K562 (cell line): Measurements from ENCODE around the gene MGAT5. TPM values are rescaled to one million over a fixed set of nuclear protein-coding genes. Genes with fewer than 3 reads are reported as not detected.

ENCODE experiments used
- ATAC-seq: fragments of 200-7000 bp; cut with Tn5 transposase; 3 replicates; pipeline ENCODE4 v1.9.1; 2020; ENCODE audit warnings: moderate library complexity
- BruUV-seq: library from RNA; stranded (reverse); fragments of 400-500 nt; replicated peaks from 2 replicates; lab custom pipeline; 2021; lab: Mats Ljungman, UMichigan
- CTCF ChIA-PET: fragments of 300-600 bp; formaldehyde crosslinking; extraction: SDS; loops from one replicate; lab custom pipeline; 2021; ENCODE audit warnings: low intra/inter-chr PET ratio; lab: Yijun Ruan, JAX
- POLR2A ChIA-PET: fragments of 300-600, 350-650 bp; sonication (Branson Sonifier 250); formaldehyde crosslinking; extraction: SDS; loops from one replicate; lab custom pipeline; 2021; ENCODE audit warnings: antibody characterized with exemption, inconsistent platforms; lab: Yijun Ruan, JAX
- DNase-seq, 4 experiments: peaks; one replicate each; pipeline versions ENCODE4 v3.0.0 to v3.0.0-alpha.2; 2011 to 2018; ENCODE audit warnings: low spot score in 3 of 4, mixed read lengths in 3 of 4; ENCODE audit errors: extremely low read depth in 1 of 4
- FAIRE-seq: peaks from 2 replicates; lab custom pipeline; 2011; peaks lifted over from hg19 to GRCh38; lab: Jason Lieb, UNC
- H2AFZ ChIP-seq: 2 replicates; pipeline ENCODE4 v1.6.0; 2011; ENCODE audit warnings: low read depth, low read length, control low read depth, inconsistent platforms
- H3K27ac ChIP-seq: fragments of 200-600 bp; 3 replicates; pipeline ENCODE4 v1.8.0; 2011; ENCODE audit warnings: low read depth, mild to moderate bottlenecking, control low read depth, inconsistent platforms, low read length, moderate library complexity, mixed read lengths; ENCODE audit errors: extremely low read depth
- H3K27me3 ChIP-seq, 2 experiments: fragments of 300-600 bp in 1 of 2; 2 replicates in 1 of 2; 3 replicates in 1 of 2; pipeline versions ENCODE4 v1.6.0 to v1.8.0; 2011; ENCODE audit warnings: inconsistent platforms in 2 of 2, low read length in 2 of 2, mild to moderate bottlenecking in 1 of 2, mixed read lengths in 1 of 2, moderate library complexity in 1 of 2; ENCODE audit not compliant: control insufficient read depth in 2 of 2, insufficient read depth in 2 of 2
- H3K36me3 ChIP-seq: fragments of 300-600 bp; 3 replicates; pipeline ENCODE4 v1.8.0; 2011; ENCODE audit warnings: mild to moderate bottlenecking, low read length, inconsistent platforms; ENCODE audit not compliant: control insufficient read depth, insufficient read depth
- H3K4me1 ChIP-seq, 2 experiments: fragments of 200-600 bp in 1 of 2; replicated peaks in 1 of 2; 2 replicates in 1 of 2; 3 replicates in 1 of 2; pipeline versions ENCODE4 v1.5.1 to v1.8.0; 2011; ENCODE audit warnings: inconsistent platforms in 2 of 2, low read length in 2 of 2, mild to moderate bottlenecking in 1 of 2, mixed read lengths in 1 of 2, moderate library complexity in 1 of 2; ENCODE audit not compliant: control insufficient read depth in 2 of 2, insufficient read depth in 2 of 2
- H3K4me2 ChIP-seq: 2 replicates; pipeline ENCODE4 v1.6.1; 2011; ENCODE audit warnings: low read length, control low read depth, inconsistent platforms, mixed read lengths; ENCODE audit not compliant: insufficient read depth
- H3K4me3 ChIP-seq: fragments of 200-600 bp; sonication (generic), shearing (Covaris generic); 2 replicates; pipeline ENCODE4 v1.5.1; 2016; ENCODE audit warnings: control low read depth, inconsistent platforms
- H3K79me2 ChIP-seq: fragments of 200-600 bp; 3 replicates; pipeline ENCODE4 v1.8.0; 2011; ENCODE audit warnings: low read length, inconsistent platforms; ENCODE audit not compliant: control insufficient read depth, insufficient read depth
- H3K9ac ChIP-seq, 2 experiments: 2 replicates each; pipeline versions ENCODE4 v1.6.0 to v1.6.1; 2011; ENCODE audit warnings: low read depth in 2 of 2, low read length in 2 of 2, control low read depth in 1 of 2, inconsistent platforms in 1 of 2, mild to moderate bottlenecking in 1 of 2, mixed read lengths in 1 of 2; ENCODE audit not compliant: insufficient read depth in 1 of 2
- H3K9me1 ChIP-seq: one replicate; pipeline ENCODE4 v1.6.0; 2011; ENCODE audit warnings: inconsistent platforms, mild to moderate bottlenecking, low read length, moderate library complexity; ENCODE audit not compliant: control insufficient read depth, insufficient read depth
- H3K9me3 ChIP-seq: replicated peaks from 2 replicates; pipeline ENCODE4 v1.5.1; 2011; ENCODE audit warnings: low read depth, low read length, inconsistent platforms; ENCODE audit not compliant: control insufficient read depth, insufficient read depth
- H4K20me1 ChIP-seq: replicated peaks from 2 replicates; pipeline ENCODE4 v1.6.1; 2011; ENCODE audit warnings: low read length, inconsistent platforms, mixed read lengths; ENCODE audit not compliant: control insufficient read depth, insufficient read depth
- C11orf30 ChIP-seq: fragments of 450-650 bp; IDR thresholded peaks from 2 replicates; pipeline ENCODE4 v1.6.1; 2016; ENCODE audit warnings: low read depth, mild to moderate bottlenecking
- EWSR1 ChIP-seq: fragments of 450-650 bp; IDR thresholded peaks from 2 replicates; pipeline ENCODE4 v1.6.1; 2018; ENCODE audit warnings: borderline replicate concordance, mild to moderate bottlenecking, low read depth, moderate library complexity; ENCODE audit not compliant: partially characterized antibody
- HCFC1 ChIP-seq: IDR thresholded peaks from 2 replicates; pipeline ENCODE4 v1.6.1; 2012; ENCODE audit warnings: low read depth, low read length, improper control_type of control experiment
- HDAC3 ChIP-seq: fragments of 450-650 bp; IDR thresholded peaks from 2 replicates; pipeline ENCODE4 v1.6.1; 2018; ENCODE audit warnings: borderline replicate concordance, mild to moderate bottlenecking, moderate library complexity; ENCODE audit not compliant: partially characterized antibody
- HNRNPL ChIP-seq: fragments of 200-400 bp; formaldehyde crosslinking; IDR thresholded peaks from 2 replicates; pipeline ENCODE4 v1.6.1; 2017; ENCODE audit warnings: low read depth, mild to moderate bottlenecking, low read length
- RBM17 ChIP-seq: fragments of 200-400 bp; formaldehyde crosslinking; IDR thresholded peaks from 2 replicates; pipeline ENCODE4 v1.6.1; 2017; ENCODE audit warnings: low read depth, mild to moderate bottlenecking, low read length, borderline replicate concordance
- ZNF316 ChIP-seq: fragments of 450-650 bp; IDR thresholded peaks from 2 replicates; pipeline ENCODE4 v1.6.1; 2016
- WGBS: fragments of 100-300 bp; shearing (Covaris generic); methylation state at CpG from one replicate; pipeline ENCODE4 v1.1.6; 2016; ENCODE audit warnings: low coverage, mixed read lengths; ENCODE audit not compliant: insufficient coverage; ENCODE audit errors: missing lambda C conversion rate; 5-methylcytosine and 5-hydroxymethylcytosine counted together
- in situ Hi-C: fragments of 300-500 bp; cut with MboI; formaldehyde crosslinking; loops from 4 replicates; pipeline ENCODE4 v1.15.0; 2018; ENCODE audit warnings: inconsistent platforms, mixed read lengths
- intact Hi-C: fragments of 100-400 bp; cut with micrococcal nuclease; formaldehyde crosslinking; loops from 2 replicates; pipeline ENCODE4 v1.14.2; 2022
- polyA plus RNA-seq, 8 experiments: library from polyadenylated mRNA; depleted of rRNA in 4 of 8; stranded (reverse) in 5 of 8; unstranded in 3 of 8; fragments of >200 nt; fragmentation: Nextera tagmentation in 2 of 8; fragmentation: Illumina TruSeq in 1 of 8; extraction: Ambion mirVana in 2 of 8; extraction: Trizol in 1 of 8; gene quantifications; 2 replicates each; pipeline versions ENCODE4 v1.2.1 to v1.2.3, GENCODE V29; 2011 to 2014; ENCODE audit warnings: inconsistent platforms in 1 of 8, missing spikeins in 1 of 8
- total RNA-seq, 7 experiments: library from RNA; depleted of rRNA in 6 of 7; stranded (reverse); fragments of >200 nt in 6 of 7; fragmentation: Illumina TruSeq in 2 of 7; extraction: Trizol in 2 of 7; gene quantifications; 2 replicates each; pipeline versions ENCODE4 v1.2.1 to v1.2.3, GENCODE V29; 2011 to 2021; ENCODE audit warnings: low replicate concordance in 1 of 7
- TF ChIP-seq, protein P1 (sequence below): fragments of 250-450 bp; sonication (Bioruptor Pico); IDR thresholded peaks from 2 replicates; pipeline ENCODE4 v1.5.0; 2020; ENCODE audit warnings: mild to moderate bottlenecking
- TF ChIP-seq, protein P2 (sequence below): conservative IDR thresholded peaks from 2 replicates; pipeline ENCODE4 v1.6.1; 2011; ENCODE audit warnings: low read depth, mild to moderate bottlenecking, low read length; ENCODE audit not compliant: control insufficient read depth
- TF ChIP-seq, protein P3 (sequence below), 2 experiments: fragments of 450-650 bp in 1 of 2; sonication (generic) in 1 of 2; formaldehyde crosslinking in 1 of 2; IDR thresholded peaks in 1 of 2; conservative IDR thresholded peaks in 1 of 2; 2 replicates each; pipeline versions ENCODE4 v1.6.1 to v1.8.1; 2016 to 2023; ENCODE audit warnings: mild to moderate bottlenecking in 2 of 2, moderate library complexity in 2 of 2, inconsistent platforms in 1 of 2, missing genetic modification reagents in 1 of 2

The MGAT5 gene
- total and polyA plus RNA-seq, 9 of the 15 experiments (the other 6 are each of a cell fraction or from before 2014, with no cell fraction given), result 1.6 to 18.6 (median 11.1) TPM

DNA sequence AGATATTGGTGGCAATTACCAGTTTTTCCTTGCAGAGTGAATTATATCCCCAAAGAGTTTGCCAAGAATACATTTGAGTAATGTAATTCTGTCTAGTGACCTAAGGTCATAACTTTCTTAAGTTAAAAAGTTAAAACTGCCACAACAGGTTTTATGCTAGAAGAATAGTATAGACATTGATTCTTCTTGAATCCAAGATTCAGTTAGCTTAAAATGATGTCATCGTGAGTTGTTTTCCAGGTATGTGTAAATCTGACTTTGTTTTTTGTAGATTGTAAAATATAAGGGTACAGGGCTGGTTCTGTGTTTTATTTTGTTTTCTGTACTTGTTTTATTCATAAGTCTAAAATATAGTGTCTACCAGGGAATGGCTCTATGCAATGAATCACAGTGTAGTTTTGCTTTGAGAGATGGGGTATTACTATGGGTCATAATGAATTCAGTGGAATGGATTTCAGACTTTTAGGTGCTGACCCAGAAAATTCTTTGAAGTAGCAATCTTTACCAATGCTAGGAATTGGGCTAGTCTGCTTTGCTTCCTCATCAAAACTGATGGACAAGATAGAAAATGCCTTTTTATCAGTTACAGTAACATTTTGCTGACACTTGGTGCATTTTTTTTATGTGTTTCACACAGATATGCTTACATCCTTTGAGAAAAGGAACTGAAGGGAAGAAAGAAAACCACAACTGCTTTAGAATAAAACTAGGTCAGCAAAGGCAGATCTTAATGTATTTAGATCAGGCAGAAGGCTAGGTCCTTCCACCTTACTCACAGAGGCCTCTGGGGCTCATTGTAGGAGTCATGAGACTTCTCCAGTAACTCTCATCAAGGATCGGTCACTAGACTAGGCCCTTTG is 20.8 kb upstream of the MGAT5 start (continued):
- TF ChIP-seq C11orf30, result 0 out of 2 replicates have a peak, but pooled peaks have one; percentile 13
- TF ChIP-seq EWSR1, result no peak
- no peak for TF ChIP-seq HNRNPL
- TF ChIP-seq HDAC3, result no peak
- TF ChIP-seq, protein P1, sequence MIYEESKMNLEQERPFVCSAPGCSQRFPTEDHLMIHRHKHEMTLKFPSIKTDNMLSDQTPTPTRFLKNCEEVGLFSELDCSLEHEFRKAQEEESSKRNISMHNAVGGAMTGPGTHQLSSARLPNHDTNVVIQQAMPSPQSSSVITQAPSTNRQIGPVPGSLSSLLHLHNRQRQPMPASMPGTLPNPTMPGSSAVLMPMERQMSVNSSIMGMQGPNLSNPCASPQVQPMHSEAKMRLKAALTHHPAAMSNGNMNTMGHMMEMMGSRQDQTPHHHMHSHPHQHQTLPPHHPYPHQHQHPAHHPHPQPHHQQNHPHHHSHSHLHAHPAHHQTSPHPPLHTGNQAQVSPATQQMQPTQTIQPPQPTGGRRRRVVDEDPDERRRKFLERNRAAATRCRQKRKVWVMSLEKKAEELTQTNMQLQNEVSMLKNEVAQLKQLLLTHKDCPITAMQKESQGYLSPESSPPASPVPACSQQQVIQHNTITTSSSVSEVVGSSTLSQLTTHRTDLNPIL (CRISPR knock-in tag), result no peak
- no peak for TF ChIP-seq HCFC1
- TF ChIP-seq ZNF316, result 0 out of 2 replicates have a peak, but pooled peaks have one; percentile 14

DNA sequence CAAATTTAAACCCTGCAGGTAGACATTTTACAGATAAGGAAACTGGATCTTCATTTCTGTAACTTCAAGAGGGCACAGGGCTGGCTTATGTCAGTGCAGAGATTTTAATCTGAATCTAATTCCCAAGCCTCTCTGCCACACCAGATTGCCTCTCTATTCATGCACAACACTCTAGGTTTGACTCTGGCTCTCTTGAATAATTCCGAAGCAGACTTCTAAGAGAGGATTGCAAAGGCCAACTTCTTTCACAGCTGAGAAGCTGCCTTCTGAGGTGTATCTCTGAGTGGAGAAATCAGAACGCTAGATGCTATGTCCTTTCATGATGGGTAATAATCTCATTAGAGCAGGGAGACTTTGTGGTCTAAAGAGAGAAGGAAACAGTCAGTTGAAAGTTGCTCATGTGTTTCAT is 20.1 kb upstream of the MGAT5 start:
- Histone ChIP-seq H3K36me3 (no peaks in the 10 kb centered on the region), H2AFZ (no peak overlapping the region), H4K20me1 (no peaks in the 10 kb centered on the region), H3K9me1 (no peaks in the 10 kb centered on the region), H3K4me2 (no peak overlapping the region), H3K9me3 (no peaks in the 10 kb centered on the region), H3K9ac (no peak overlapping the region), H3K27ac (no peak overlapping the region), H3K79me2 (no peaks in the 10 kb centered on the region), H3K4me1 (peaks cover 0 to 8% of the 10 kb centered on the region in 2 experiments; a peak in 1 of 5 replicates), H3K27me3 (no peaks in the 10 kb centered on the region), H3K4me3 (no peak overlapping the region)
- ATAC-seq (no peak), DNase-seq (no peak), FAIRE-seq (no peak)
- intact Hi-C loops (no loop called here), in situ Hi-C loops (no loop called here)
- ChIA-PET POLR2A (no interaction called here), CTCF (no interaction called here)
- TF ChIP-seq, protein P2, sequence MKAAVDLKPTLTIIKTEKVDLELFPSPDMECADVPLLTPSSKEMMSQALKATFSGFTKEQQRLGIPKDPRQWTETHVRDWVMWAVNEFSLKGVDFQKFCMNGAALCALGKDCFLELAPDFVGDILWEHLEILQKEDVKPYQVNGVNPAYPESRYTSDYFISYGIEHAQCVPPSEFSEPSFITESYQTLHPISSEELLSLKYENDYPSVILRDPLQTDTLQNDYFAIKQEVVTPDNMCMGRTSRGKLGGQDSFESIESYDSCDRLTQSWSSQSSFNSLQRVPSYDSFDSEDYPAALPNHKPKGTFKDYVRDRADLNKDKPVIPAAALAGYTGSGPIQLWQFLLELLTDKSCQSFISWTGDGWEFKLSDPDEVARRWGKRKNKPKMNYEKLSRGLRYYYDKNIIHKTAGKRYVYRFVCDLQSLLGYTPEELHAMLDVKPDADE, result no peak
- TF ChIP-seq, protein P3, sequence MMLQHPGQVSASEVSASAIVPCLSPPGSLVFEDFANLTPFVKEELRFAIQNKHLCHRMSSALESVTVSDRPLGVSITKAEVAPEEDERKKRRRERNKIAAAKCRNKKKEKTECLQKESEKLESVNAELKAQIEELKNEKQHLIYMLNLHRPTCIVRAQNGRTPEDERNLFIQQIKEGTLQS (IDR thresholded peaks at IDR 0.05), result no peak
- TF ChIP-seq, protein P3 (CRISPR knock-in tag; conservative IDR thresholded peaks at IDR 0.05), result no peak
- no peak for TF ChIP-seq HDAC3
- no peak for TF ChIP-seq RBM17
- 12% methylated on average over 2 of the region's 2 CpGs for WGBS
- BruUV-seq, result no TSS peak
